ENCODE results near the gene PRKAR1B. TPM values are rescaled to one million over a fixed set of nuclear protein-coding genes. Genes with fewer than 3 reads are reported as not detected.

PRKAR1B gene
- total RNA-seq, 1 donor from 2014 or later = 19.3 TPM

GRCh38 chr7:631291-631711 is 95.8 kb downstream of the PRKAR1B start:
- Histone ChIP-seq H3K36me3 (ENCODE audit: control insufficient read depth in 3 of 3, insufficient read depth in 3 of 3, low read length in 3 of 3) (no peaks in the 10 kb centered on the region), H3K4me1 (ENCODE audit: control insufficient read depth in 3 of 3, insufficient read depth in 3 of 3, low read length in 3 of 3) (no peaks in the 10 kb centered on the region)

GRCh38 chr7:630539-630938 is 96.5 kb downstream of the PRKAR1B start:
- peaks cover 0 to 2% (median 0%) of the 10 kb centered on the region in 3 donors for H3K27me3 ChIP-seq (ENCODE audit: control insufficient read depth in 3 of 3, insufficient read depth in 3 of 3, low read length in 3 of 3)
- no peaks in the 10 kb centered on the region for H3K9me3 ChIP-seq (ENCODE audit: control insufficient read depth in 3 of 3, low read length in 3 of 3)
- H3K27ac ChIP-seq (ENCODE audit: low read depth, low read length) = no peak overlapping the region
- no peaks in the 10 kb centered on the region for H3K36me3 ChIP-seq (ENCODE audit: control insufficient read depth in 3 of 3, insufficient read depth in 3 of 3, low read length in 3 of 3)
- H3K4me1 ChIP-seq (ENCODE audit: control insufficient read depth in 3 of 3, insufficient read depth in 3 of 3, low read length in 3 of 3) = no peaks in the 10 kb centered on the region
- no peak overlapping the region for H3K4me3 ChIP-seq (ENCODE audit: low read length in 3 of 3)
- H3K9ac ChIP-seq (ENCODE audit: low read depth in 1 of 3, low read length in 3 of 3) = no peak overlapping the region

More at GRCh38 chr7:631291-631711, 95.8 kb downstream of the PRKAR1B start:
- no peaks in the 10 kb centered on the region for H3K9me3 ChIP-seq (ENCODE audit: control insufficient read depth in 3 of 3, low read length in 3 of 3)
- H3K4me3 ChIP-seq (ENCODE audit: low read length in 3 of 3) = no peak overlapping the region
- H3K27me3 ChIP-seq (ENCODE audit: control insufficient read depth in 3 of 3, insufficient read depth in 3 of 3, low read length in 3 of 3) = peaks cover 0 to 2% (median 0%) of the 10 kb centered on the region in 3 donors
- H3K9ac ChIP-seq (ENCODE audit: low read depth in 1 of 3, low read length in 3 of 3) = no peak overlapping the region
- no peak overlapping the region for H3K27ac ChIP-seq (ENCODE audit: low read depth, low read length)

GRCh38 chr7:630111-630511 is 97.0 kb downstream of the PRKAR1B start:
- no peaks in the 10 kb centered on the region for H3K4me1 ChIP-seq (ENCODE audit: control insufficient read depth in 3 of 3, insufficient read depth in 3 of 3, low read length in 3 of 3)
- no peaks in the 10 kb centered on the region for H3K9me3 ChIP-seq (ENCODE audit: control insufficient read depth in 3 of 3, low read length in 3 of 3)
- H3K27me3 ChIP-seq (ENCODE audit: control insufficient read depth in 3 of 3, insufficient read depth in 3 of 3, low read length in 3 of 3) = peaks cover 0 to 2% (median 0%) of the 10 kb centered on the region in 3 donors
- no peak overlapping the region for H3K27ac ChIP-seq (ENCODE audit: low read depth, low read length)
- H3K36me3 ChIP-seq (ENCODE audit: control insufficient read depth in 3 of 3, insufficient read depth in 3 of 3, low read length in 3 of 3) = no peaks in the 10 kb centered on the region
- H3K4me3 ChIP-seq (ENCODE audit: low read length in 3 of 3) = no peak overlapping the region
- H3K9ac ChIP-seq (ENCODE audit: low read depth in 1 of 3, low read length in 3 of 3) = no peak overlapping the region

- Histone ChIP-seq H3K4me3 (ENCODE audit: low read length in 3 of 3) (no peak overlapping the region), H3K9ac (ENCODE audit: low read depth in 1 of 3, low read length in 3 of 3) (no peak overlapping the region), H3K36me3 (ENCODE audit: control insufficient read depth in 3 of 3, insufficient read depth in 3 of 3, low read length in 3 of 3) (no peaks in the 10 kb centered on the region), H3K27ac (ENCODE audit: low read depth, low read length) (no peak overlapping the region), H3K4me1 (ENCODE audit: control insufficient read depth in 3 of 3, insufficient read depth in 3 of 3, low read length in 3 of 3) (no peaks in the 10 kb centered on the region), H3K9me3 (ENCODE audit: control insufficient read depth in 3 of 3, low read length in 3 of 3) (no peaks in the 10 kb centered on the region), H3K27me3 (ENCODE audit: control insufficient read depth in 3 of 3, insufficient read depth in 3 of 3, low read length in 3 of 3) (peaks cover 0 to 2% (median 0%) of the 10 kb centered on the region in 3 donors)
Observed at GRCh38 chr7:628826-629225, 98.3 kb downstream of the PRKAR1B start.

GRCh38 chr7:628402-628763 is 98.7 kb downstream of the PRKAR1B start:
- Histone ChIP-seq H3K4me3 (ENCODE audit: low read length in 3 of 3) (no peak overlapping the region), H3K27ac (ENCODE audit: low read depth, low read length) (no peak overlapping the region), H3K27me3 (ENCODE audit: control insufficient read depth in 3 of 3, insufficient read depth in 3 of 3, low read length in 3 of 3) (peaks cover 0 to 2% (median 0%) of the 10 kb centered on the region in 3 donors), H3K4me1 (ENCODE audit: control insufficient read depth in 3 of 3, insufficient read depth in 3 of 3, low read length in 3 of 3) (no peaks in the 10 kb centered on the region), H3K9ac (ENCODE audit: low read depth in 1 of 3, low read length in 3 of 3) (no peak overlapping the region), H3K36me3 (ENCODE audit: control insufficient read depth in 3 of 3, insufficient read depth in 3 of 3, low read length in 3 of 3) (no peaks in the 10 kb centered on the region), H3K9me3 (ENCODE audit: control insufficient read depth in 3 of 3, low read length in 3 of 3) (no peaks in the 10 kb centered on the region)

- Histone ChIP-seq H3K27me3 (ENCODE audit: control insufficient read depth in 3 of 3, insufficient read depth in 3 of 3, low read length in 3 of 3) (peaks cover 0 to 2% (median 0%) of the 10 kb centered on the region in 3 donors), H3K9ac (ENCODE audit: low read depth in 1 of 3, low read length in 3 of 3) (no peak overlapping the region), H3K4me3 (ENCODE audit: low read length in 3 of 3) (no peak overlapping the region), H3K9me3 (ENCODE audit: control insufficient read depth in 3 of 3, low read length in 3 of 3) (no peaks in the 10 kb centered on the region), H3K27ac (ENCODE audit: low read depth, low read length) (no peak overlapping the region), H3K4me1 (ENCODE audit: control insufficient read depth in 3 of 3, insufficient read depth in 3 of 3, low read length in 3 of 3) (no peaks in the 10 kb centered on the region), H3K36me3 (ENCODE audit: control insufficient read depth in 3 of 3, insufficient read depth in 3 of 3, low read length in 3 of 3) (no peaks in the 10 kb centered on the region)
Observed at GRCh38 chr7:627661-628401, 99.2 kb downstream of the PRKAR1B start.

GRCh38 chr7:625376-625971 is 101.6 kb downstream of the PRKAR1B start:
- Histone ChIP-seq H3K36me3 (ENCODE audit: control insufficient read depth in 3 of 3, insufficient read depth in 3 of 3, low read length in 3 of 3) (no peaks in the 10 kb centered on the region), H3K27me3 (ENCODE audit: control insufficient read depth in 3 of 3, insufficient read depth in 3 of 3, low read length in 3 of 3) (no peaks in the 10 kb centered on the region), H3K4me1 (ENCODE audit: control insufficient read depth in 3 of 3, insufficient read depth in 3 of 3, low read length in 3 of 3) (no peaks in the 10 kb centered on the region), H3K27ac (ENCODE audit: low read depth, low read length) (no peak overlapping the region), H3K9me3 (ENCODE audit: control insufficient read depth in 3 of 3, low read length in 3 of 3) (peaks cover 0 to 10% (median 3%) of the 10 kb centered on the region in 3 donors), H3K4me3 (ENCODE audit: low read length in 3 of 3) (no peak overlapping the region), H3K9ac (ENCODE audit: low read depth in 1 of 3, low read length in 3 of 3) (no peak overlapping the region)

- no peak overlapping the region for H3K9ac ChIP-seq (ENCODE audit: low read depth in 1 of 3, low read length in 3 of 3)
- no peak overlapping the region for H3K27ac ChIP-seq (ENCODE audit: low read depth, low read length)
- no peak overlapping the region for H3K4me3 ChIP-seq (ENCODE audit: low read length in 3 of 3)
- no peaks in the 10 kb centered on the region for H3K36me3 ChIP-seq (ENCODE audit: control insufficient read depth in 3 of 3, insufficient read depth in 3 of 3, low read length in 3 of 3)
- no peaks in the 10 kb centered on the region for H3K4me1 ChIP-seq (ENCODE audit: control insufficient read depth in 3 of 3, insufficient read depth in 3 of 3, low read length in 3 of 3)
- peaks cover 0 to 14% (median 3%) of the 10 kb centered on the region in 3 donors for H3K9me3 ChIP-seq (ENCODE audit: control insufficient read depth in 3 of 3, low read length in 3 of 3)
- no peaks in the 10 kb centered on the region for H3K27me3 ChIP-seq (ENCODE audit: control insufficient read depth in 3 of 3, insufficient read depth in 3 of 3, low read length in 3 of 3)
Observed at GRCh38 chr7:623464-623863, 103.6 kb downstream of the PRKAR1B start.

GRCh38 chr7:621572-622285 is 105.4 kb downstream of the PRKAR1B start:
- H3K27ac ChIP-seq (ENCODE audit: low read depth, low read length) = no peak overlapping the region
- no peaks in the 10 kb centered on the region for H3K36me3 ChIP-seq (ENCODE audit: control insufficient read depth in 3 of 3, insufficient read depth in 3 of 3, low read length in 3 of 3)
- H3K4me1 ChIP-seq (ENCODE audit: control insufficient read depth in 3 of 3, insufficient read depth in 3 of 3, low read length in 3 of 3) = no peaks in the 10 kb centered on the region
- no peak overlapping the region for H3K4me3 ChIP-seq (ENCODE audit: low read length in 3 of 3)
- no peaks in the 10 kb centered on the region for H3K27me3 ChIP-seq (ENCODE audit: control insufficient read depth in 3 of 3, insufficient read depth in 3 of 3, low read length in 3 of 3)
- peaks cover 0 to 14% (median 3%) of the 10 kb centered on the region in 3 donors for H3K9me3 ChIP-seq (ENCODE audit: control insufficient read depth in 3 of 3, low read length in 3 of 3)
- no peak overlapping the region for H3K9ac ChIP-seq (ENCODE audit: low read depth in 1 of 3, low read length in 3 of 3)

GRCh38 chr7:620885-621284 is 106.2 kb downstream of the PRKAR1B start:
- Histone ChIP-seq H3K4me3 (ENCODE audit: low read length in 3 of 3) (no peak overlapping the region), H3K36me3 (ENCODE audit: control insufficient read depth in 3 of 3, insufficient read depth in 3 of 3, low read length in 3 of 3) (no peaks in the 10 kb centered on the region), H3K27ac (ENCODE audit: low read depth, low read length) (no peak overlapping the region), H3K9me3 (ENCODE audit: control insufficient read depth in 3 of 3, low read length in 3 of 3) (peaks cover 0 to 14% (median 3%) of the 10 kb centered on the region in 3 donors), H3K27me3 (ENCODE audit: control insufficient read depth in 3 of 3, insufficient read depth in 3 of 3, low read length in 3 of 3) (no peaks in the 10 kb centered on the region), H3K4me1 (ENCODE audit: control insufficient read depth in 3 of 3, insufficient read depth in 3 of 3, low read length in 3 of 3) (no peaks in the 10 kb centered on the region), H3K9ac (ENCODE audit: low read depth in 1 of 3, low read length in 3 of 3) (no peak overlapping the region)
